ENCODE measurements around the gene WDR64. TPM values are rescaled to one million over a fixed set of nuclear protein-coding genes. Genes with fewer than 3 reads are reported as not detected.
"Not testable (repeated sequence)": the region's sequence is repeated elsewhere in the genome, so short reads cannot be mapped to it uniquely, and the experiment has no call there.

Gene WDR64
- total and polyA plus RNA-seq, 12 donors, result 0.11 to 0.24 (median 0.12) TPM; not detected in 8

GRCh38 chr1:241825581-241825980 is 173.5 kb downstream of the WDR64 start:
- DNase-seq, result peak in 2 of 7 donors; percentile 13 to 22
- H3K36me3 ChIP-seq (replicated peaks in 1 of 2), result no peaks in the 10 kb centered on the region
- no peak overlapping the region for H3K27ac ChIP-seq
- no peaks in the 10 kb centered on the region for H3K9me3 ChIP-seq (replicated peaks in 1 of 3)
- no peaks in the 10 kb centered on the region for H3K4me1 ChIP-seq (replicated peaks in 1 of 2)
- TF ChIP-seq POLR2A (IDR thresholded peaks at IDR 0.05), result no peak
- no peak for TF ChIP-seq CTCF (IDR thresholded peaks at IDR 0.05)
- no peak overlapping the region for H3K4me3 ChIP-seq
- no peaks in the 10 kb centered on the region for H3K27me3 ChIP-seq
- intact Hi-C loops (cut with DNase I), result no loop called here

- 92 to 96% (median 94%) methylated on average over 9 of the region's 9 CpGs for WGBS, 4 donors
- intact Hi-C loops (cut with DNase I), result not testable (repeated sequence)
Observed at GRCh38 chr1:241826613-241827012, 174.5 kb downstream of the WDR64 start.

GRCh38 chr1:241827264-241827663 is 175.2 kb downstream of the WDR64 start:
- Histone ChIP-seq H3K27ac (no peak overlapping the region), H3K4me3 (no peak overlapping the region), H3K9me3 (replicated peaks in 1 of 3) (no peaks in the 10 kb centered on the region), H3K4me1 (replicated peaks in 1 of 2) (no peaks in the 10 kb centered on the region), H3K27me3 (no peaks in the 10 kb centered on the region), H3K36me3 (replicated peaks in 1 of 2) (no peaks in the 10 kb centered on the region)
- TF ChIP-seq CTCF (IDR thresholded peaks at IDR 0.05) (no peak), POLR2A (IDR thresholded peaks at IDR 0.05) (no peak)
- WGBS, 4 donors, result 88 to 92% (median 89%) methylated on average over 1 to 2 of the region's 2 CpGs
- intact Hi-C loops (cut with DNase I), result no loop called here
- DNase-seq, result no peak

More at GRCh38 chr1:241826613-241827012, 174.5 kb downstream of the WDR64 start:
- not testable (repeated sequence) for H3K4me3 ChIP-seq; H3K36me3 ChIP-seq (replicated peaks in 1 of 2); H3K27ac ChIP-seq; H3K27me3 ChIP-seq; DNase-seq; H3K9me3 ChIP-seq (replicated peaks in 1 of 3); H3K4me1 ChIP-seq (replicated peaks in 1 of 2)

GRCh38 chr1:241828463-241829021 is 176.5 kb downstream of the WDR64 start:
- Histone ChIP-seq H3K27ac (no peak overlapping the region), H3K4me3 (no peak overlapping the region), H3K36me3 (replicated peaks in 1 of 2) (no peaks in the 10 kb centered on the region), H3K4me1 (replicated peaks in 1 of 2) (no peaks in the 10 kb centered on the region), H3K27me3 (no peaks in the 10 kb centered on the region), H3K9me3 (replicated peaks in 1 of 3) (no peaks in the 10 kb centered on the region)
- DNase-seq, result no peak
- 68 to 77% (median 75%) methylated on average over 3 of the region's 3 CpGs for WGBS, 4 donors
- intact Hi-C loops (cut with DNase I), result no loop called here
- TF ChIP-seq CTCF (IDR thresholded peaks at IDR 0.05), result no peak
- TF ChIP-seq POLR2A (IDR thresholded peaks at IDR 0.05), result no peak

- no peaks in the 10 kb centered on the region for H3K27me3 ChIP-seq
- no peak for DNase-seq
- H3K36me3 ChIP-seq (replicated peaks in 1 of 2), result no peaks in the 10 kb centered on the region
- no peak for TF ChIP-seq POLR2A (IDR thresholded peaks at IDR 0.05)
- no peak for TF ChIP-seq CTCF (IDR thresholded peaks at IDR 0.05)
- H3K27ac ChIP-seq, result no peak overlapping the region
- no peaks in the 10 kb centered on the region for H3K9me3 ChIP-seq (replicated peaks in 1 of 3)
- intact Hi-C loops (cut with DNase I), result no loop called here
- H3K4me3 ChIP-seq, result no peak overlapping the region
- no peaks in the 10 kb centered on the region for H3K4me1 ChIP-seq (replicated peaks in 1 of 2)
Observed at GRCh38 chr1:241829468-241829867, 177.4 kb downstream of the WDR64 start.
